GM08714 (cell line): ENCODE results near the gene SORL1-AS1.
"Not testable (repeated sequence)": the region's sequence is repeated elsewhere in the genome, so short reads cannot be mapped to it uniquely, and the experiment has no call there.

Experiments
- H3K4me3 ChIP-seq: fragments of 200-500 bp; sonication (Bioruptor generic); 2 replicates; pipeline ENCODE4 v1.5.1; 2014; ENCODE audit warnings: mild to moderate bottlenecking, low read length, inconsistent platforms
- ZNF274 ChIP-seq: IDR thresholded peaks from 2 replicates; pipeline ENCODE4 v1.6.1; 2012; ENCODE audit warnings: mild to moderate bottlenecking, low read depth, low read length

The SORL1-AS1 gene

GRCh38 chr11:121418625-121419114, 34.1 kb downstream of the SORL1-AS1 start:
- no peak overlapping the region for H3K4me3 ChIP-seq
- no peak for TF ChIP-seq ZNF274

- no peak overlapping the region for H3K4me3 ChIP-seq
- no peak for TF ChIP-seq ZNF274
Measured at GRCh38 chr11:121417607-121418006, 35.2 kb downstream of the SORL1-AS1 start.

- no peak for TF ChIP-seq ZNF274
- no peak overlapping the region for H3K4me3 ChIP-seq
Measured at GRCh38 chr11:121417055-121417551, 35.7 kb downstream of the SORL1-AS1 start.

- no peak for TF ChIP-seq ZNF274
- H3K4me3 ChIP-seq = no peak overlapping the region
Measured at GRCh38 chr11:121415856-121416255, 36.9 kb downstream of the SORL1-AS1 start.

- no peak overlapping the region for H3K4me3 ChIP-seq
- no peak for TF ChIP-seq ZNF274
Measured at GRCh38 chr11:121414141-121414913, 38.4 kb downstream of the SORL1-AS1 start.

GRCh38 chr11:121412711-121413415, 39.9 kb downstream of the SORL1-AS1 start:
- H3K4me3 ChIP-seq = no peak overlapping the region
- no peak for TF ChIP-seq ZNF274

- no peak overlapping the region for H3K4me3 ChIP-seq
- no peak for TF ChIP-seq ZNF274
Measured at GRCh38 chr11:121412000-121412587, 40.7 kb downstream of the SORL1-AS1 start.

GRCh38 chr11:121411330-121411729, 41.4 kb downstream of the SORL1-AS1 start:
- not testable (repeated sequence) for H3K4me3 ChIP-seq

- H3K4me3 ChIP-seq = not testable (repeated sequence)
Measured at GRCh38 chr11:121410041-121410440, 42.7 kb downstream of the SORL1-AS1 start.

- H3K4me3 ChIP-seq = no peak overlapping the region
- no peak for TF ChIP-seq ZNF274
Measured at GRCh38 chr11:121408830-121409229, 43.9 kb downstream of the SORL1-AS1 start.

GRCh38 chr11:121406291-121406690, 46.5 kb downstream of the SORL1-AS1 start:
- TF ChIP-seq ZNF274 = no peak
- no peak overlapping the region for H3K4me3 ChIP-seq

GRCh38 chr11:121405646-121406045, 47.1 kb downstream of the SORL1-AS1 start:
- no peak overlapping the region for H3K4me3 ChIP-seq
- TF ChIP-seq ZNF274 = no peak

GRCh38 chr11:121394785-121395184, 58.0 kb downstream of the SORL1-AS1 start:
- TF ChIP-seq ZNF274 = no peak
- H3K4me3 ChIP-seq = no peak overlapping the region

- TF ChIP-seq ZNF274 = no peak
- no peak overlapping the region for H3K4me3 ChIP-seq
Measured at GRCh38 chr11:121393855-121394254, 58.9 kb downstream of the SORL1-AS1 start.

GRCh38 chr11:121391914-121392313, 60.9 kb downstream of the SORL1-AS1 start:
- TF ChIP-seq ZNF274 = no peak
- no peak overlapping the region for H3K4me3 ChIP-seq

- H3K4me3 ChIP-seq = no peak overlapping the region
- TF ChIP-seq ZNF274 = no peak
Measured at GRCh38 chr11:121389651-121390050, 63.1 kb downstream of the SORL1-AS1 start.
